Measurements from ENCODE around the gene MED9. TPM values are rescaled to one million over a fixed set of nuclear protein-coding genes. Genes with fewer than 3 reads are reported as not detected.

Gene MED9
- total RNA-seq, 1 donor from 2014 or later = 11.1 TPM

GRCh38 chr17:17502741-17503565 is 26.2 kb downstream of the MED9 start:
- DNase-seq (ENCODE audit: extremely low read depth, low read depth, low spot score) = no peak

- no peak for DNase-seq (ENCODE audit: extremely low read depth, low read depth, low spot score)
Measured at GRCh38 chr17:17503566-17504130, 26.8 kb downstream of the MED9 start.

- DNase-seq (ENCODE audit: extremely low read depth, low read depth, low spot score) = no peak
Measured at GRCh38 chr17:17504341-17505140, 27.7 kb downstream of the MED9 start.

- no peak for DNase-seq (ENCODE audit: extremely low read depth, low read depth, low spot score)
Measured at GRCh38 chr17:17505151-17505550, 28.4 kb downstream of the MED9 start.

- no peak for DNase-seq (ENCODE audit: extremely low read depth, low read depth, low spot score)
Measured at GRCh38 chr17:17505610-17506171, 28.9 kb downstream of the MED9 start.

GRCh38 chr17:17506181-17506741 is 29.5 kb downstream of the MED9 start:
- DNase-seq (ENCODE audit: extremely low read depth, low read depth, low spot score) = no peak

GRCh38 chr17:17506893-17507464 is 30.2 kb downstream of the MED9 start:
- no peak for DNase-seq (ENCODE audit: extremely low read depth, low read depth, low spot score)

GRCh38 chr17:17507465-17508011 is 30.7 kb downstream of the MED9 start:
- no peak for DNase-seq (ENCODE audit: extremely low read depth, low read depth, low spot score)

GRCh38 chr17:17508019-17508535 is 31.3 kb downstream of the MED9 start:
- no peak for DNase-seq (ENCODE audit: extremely low read depth, low read depth, low spot score)

- no peak for DNase-seq (ENCODE audit: extremely low read depth, low read depth, low spot score)
Measured at GRCh38 chr17:17508646-17509591, 32.1 kb downstream of the MED9 start.

GRCh38 chr17:17509601-17510425 is 33.0 kb downstream of the MED9 start:
- DNase-seq (ENCODE audit: extremely low read depth, low read depth, low spot score) = no peak

GRCh38 chr17:17510456-17511292 is 33.9 kb downstream of the MED9 start:
- DNase-seq (ENCODE audit: extremely low read depth, low read depth, low spot score) = no peak

- no peak for DNase-seq (ENCODE audit: extremely low read depth, low read depth, low spot score)
Measured at GRCh38 chr17:17511293-17511741, 34.5 kb downstream of the MED9 start.

GRCh38 chr17:17511881-17512858 is 35.4 kb downstream of the MED9 start:
- DNase-seq (ENCODE audit: extremely low read depth, low read depth, low spot score) = no peak

- no peak for DNase-seq (ENCODE audit: extremely low read depth, low read depth, low spot score)
Measured at GRCh38 chr17:17512866-17513265, 36.1 kb downstream of the MED9 start.

- DNase-seq (ENCODE audit: extremely low read depth, low read depth, low spot score) = no peak
Measured at GRCh38 chr17:17513626-17514025, 36.8 kb downstream of the MED9 start.

All from glomerular endothelial cell (primary cell).